Activated effector memory CD4-positive, alpha-beta T cell treated with anti-CD3 and anti-CD28 coated beads, Interleukin-2, amount 50 U/mL, for 16 hours (primary cell): Measurements from ENCODE around the gene CACNA1H.

Experiments used
- DNase-seq: peaks from one replicate; pipeline ENCODE4 v3.0.0-alpha.2; 2020

Gene CACNA1H

GRCh38 chr16:1159325-1159972 lies 6.5 kb downstream of the CACNA1H start:
- no peak for DNase-seq

- DNase-seq: no peak
Observed at GRCh38 chr16:1159973-1160772, 7.3 kb downstream of the CACNA1H start.

- no peak for DNase-seq
Observed at GRCh38 chr16:1160773-1161348, 8.0 kb downstream of the CACNA1H start.

- no peak for DNase-seq
Observed at GRCh38 chr16:1162701-1163566, 10.0 kb downstream of the CACNA1H start.

- DNase-seq: no peak
Observed at GRCh38 chr16:1163567-1164055, 10.7 kb downstream of the CACNA1H start.

GRCh38 chr16:1164382-1164781 lies 11.5 kb downstream of the CACNA1H start:
- DNase-seq: no peak

GRCh38 chr16:1164975-1165374 lies 12.1 kb downstream of the CACNA1H start:
- DNase-seq: no peak

- no peak for DNase-seq
Observed at GRCh38 chr16:1165511-1165910, 12.6 kb downstream of the CACNA1H start.

GRCh38 chr16:1167276-1168107 lies 14.6 kb downstream of the CACNA1H start:
- DNase-seq: no peak

- no peak for DNase-seq
Observed at GRCh38 chr16:1168837-1169236, 15.9 kb downstream of the CACNA1H start.

GRCh38 chr16:1169285-1170075 lies 16.6 kb downstream of the CACNA1H start:
- no peak for DNase-seq

- DNase-seq: no peak
Observed at GRCh38 chr16:1170076-1170418, 17.1 kb downstream of the CACNA1H start.

GRCh38 chr16:1171001-1171400 lies 18.1 kb downstream of the CACNA1H start:
- DNase-seq: no peak

- DNase-seq: no peak
Observed at GRCh38 chr16:1171854-1172428, 19.0 kb downstream of the CACNA1H start.

GRCh38 chr16:1172651-1173050 lies 19.7 kb downstream of the CACNA1H start:
- no peak for DNase-seq

- no peak for DNase-seq
Observed at GRCh38 chr16:1173788-1174451, 21.0 kb downstream of the CACNA1H start.

- no peak for DNase-seq
Observed at GRCh38 chr16:1174477-1175357, 21.8 kb downstream of the CACNA1H start.

- DNase-seq: no peak
Observed at GRCh38 chr16:1175566-1176279, 22.8 kb downstream of the CACNA1H start.
